H9 (cell line): ENCODE measurements around the gene CHCHD6. TPM values are rescaled to one million over a fixed set of nuclear protein-coding genes. Genes with fewer than 3 reads are reported as not detected.

Experiments used
- DNase-seq: peaks from one replicate; pipeline ENCODE4 v3.0.0-alpha.2; 2017
- H2AFZ ChIP-seq: one replicate; pipeline ENCODE4 v1.6.1; 2013; ENCODE audit warnings: mild to moderate bottlenecking, low read length, control low read depth, moderate library complexity
- H2AK5ac ChIP-seq: 2 replicates; pipeline ENCODE4 v1.6.1; 2013; ENCODE audit warnings: low read length, control low read depth, mixed read lengths; ENCODE audit not compliant: insufficient read length
- H2BK120ac ChIP-seq: one replicate; pipeline ENCODE4 v1.6.1; 2013; ENCODE audit warnings: low read depth, mild to moderate bottlenecking, low read length, control low read depth, inconsistent platforms; ENCODE audit not compliant: poor library complexity, severe bottlenecking
- H2BK12ac ChIP-seq: 2 replicates; pipeline ENCODE4 v1.6.1; 2013; ENCODE audit warnings: low read length, control low read depth, mixed read lengths, low read depth; ENCODE audit not compliant: insufficient read length
- H2BK15ac ChIP-seq: 2 replicates; pipeline ENCODE4 v1.6.1; 2013; ENCODE audit warnings: low read depth, low read length, control low read depth
- H2BK20ac ChIP-seq: one replicate; pipeline ENCODE4 v1.6.1; 2013; ENCODE audit warnings: low read depth, mild to moderate bottlenecking, low read length, control low read depth, inconsistent platforms; ENCODE audit not compliant: poor library complexity, severe bottlenecking
- H2BK5ac ChIP-seq: 2 replicates; pipeline ENCODE4 v1.6.1; 2013; ENCODE audit warnings: low read length, control low read depth, mixed read lengths; ENCODE audit not compliant: insufficient read length
- H3K14ac ChIP-seq: 2 replicates; pipeline ENCODE4 v1.6.1; 2013; ENCODE audit warnings: low read length, control low read depth; ENCODE audit not compliant: insufficient read depth
- H3K18ac ChIP-seq: 2 replicates; pipeline ENCODE4 v1.6.1; 2013; ENCODE audit warnings: low read depth, mild to moderate bottlenecking, mixed read lengths, low read length, control low read depth; ENCODE audit not compliant: insufficient read length
- H3K23ac ChIP-seq: 2 replicates; pipeline ENCODE4 v1.6.1; 2013; ENCODE audit warnings: low read length, control low read depth, mixed read lengths, low read depth; ENCODE audit not compliant: insufficient read length
- H3K23me2 ChIP-seq: 2 replicates; pipeline ENCODE4 v1.6.1; 2013; ENCODE audit warnings: low read depth, mild to moderate bottlenecking, mixed read lengths, low read length, control low read depth; ENCODE audit not compliant: insufficient read length, poor library complexity, severe bottlenecking
- H3K27ac ChIP-seq: 2 replicates; pipeline ENCODE4 v1.5.1; 2013; ENCODE audit warnings: low read length, control low read depth, mixed read lengths, low read depth; ENCODE audit not compliant: insufficient read length
- H3K27me3 ChIP-seq: 2 replicates; pipeline ENCODE4 v1.6.1; 2013; ENCODE audit warnings: low read length, control low read depth, inconsistent platforms; ENCODE audit not compliant: insufficient read depth
- H3K4ac ChIP-seq: 2 replicates; pipeline ENCODE4 v1.6.1; 2013; ENCODE audit warnings: low read depth, mild to moderate bottlenecking, control low read depth, inconsistent platforms, low read length, moderate library complexity
- H3K4me1 ChIP-seq: 2 replicates; pipeline ENCODE4 v1.6.1; 2013; ENCODE audit warnings: low read length, control low read depth, inconsistent platforms; ENCODE audit not compliant: insufficient read depth
- H3K4me2 ChIP-seq: 2 replicates; pipeline ENCODE4 v1.6.1; 2013; ENCODE audit warnings: low read length, control low read depth, mixed read lengths; ENCODE audit not compliant: insufficient read length, insufficient read depth
- H3K56ac ChIP-seq: 2 replicates; pipeline ENCODE4 v1.6.1; 2013; ENCODE audit warnings: low read depth, mild to moderate bottlenecking, mixed read lengths, low read length, control low read depth; ENCODE audit not compliant: insufficient read length
- H3K79me1 ChIP-seq: 2 replicates; pipeline ENCODE4 v1.6.1; 2013; ENCODE audit warnings: low read depth, mild to moderate bottlenecking, moderate library complexity, low read length, control low read depth, inconsistent platforms; ENCODE audit not compliant: insufficient read depth, poor library complexity, severe bottlenecking
- H3K79me2 ChIP-seq: 2 replicates; pipeline ENCODE4 v1.6.1; 2013; ENCODE audit warnings: low read length, control low read depth, inconsistent platforms; ENCODE audit not compliant: insufficient read depth
- H3K9ac ChIP-seq: 2 replicates; pipeline ENCODE4 v1.6.1; 2013; ENCODE audit warnings: low read length, control low read depth, mixed read lengths; ENCODE audit not compliant: insufficient read length; ENCODE audit errors: extremely low read depth
- H3K9me3 ChIP-seq: one replicate; pipeline ENCODE4 v1.6.1; 2013; ENCODE audit warnings: low read depth, low read length, inconsistent platforms; ENCODE audit not compliant: control insufficient read depth
- H3T11ph ChIP-seq: one replicate; pipeline ENCODE4 v1.6.1; 2013; ENCODE audit warnings: mild to moderate bottlenecking, low read length, control low read depth, inconsistent platforms
- H4K20me1 ChIP-seq: one replicate; pipeline ENCODE4 v1.6.1; 2013; ENCODE audit not compliant: control insufficient read depth, insufficient read length, insufficient read depth
- H4K5ac ChIP-seq: 2 replicates; pipeline ENCODE4 v1.6.1; 2013; ENCODE audit warnings: low read depth, mild to moderate bottlenecking, mixed read lengths, low read length, control low read depth; ENCODE audit not compliant: insufficient read length
- H4K8ac ChIP-seq: replicated peaks from 2 replicates; pipeline ENCODE4 v1.6.1; 2013; ENCODE audit warnings: low read length, control low read depth, mixed read lengths, low read depth; ENCODE audit not compliant: insufficient read length
- H4K91ac ChIP-seq: 2 replicates; pipeline ENCODE4 v1.6.1; 2013; ENCODE audit warnings: low read depth, mild to moderate bottlenecking, moderate library complexity, mixed read lengths, low read length, control low read depth; ENCODE audit not compliant: insufficient read length
- H3K27ac Mint-ChIP-seq, 3 experiments: 2 replicates in 2 of 3; 3 replicates in 1 of 3; pipeline ENCODE4 v1.8.0; 2020 to 2021; ENCODE audit warnings: mixed read lengths in 3 of 3, mild to moderate bottlenecking in 1 of 3, moderate library complexity in 1 of 3
- H3K27me3 Mint-ChIP-seq: 2 replicates; pipeline ENCODE4 v1.8.0; 2021; ENCODE audit warnings: low read depth, mild to moderate bottlenecking, moderate library complexity, mixed read lengths
- H3K36me3 Mint-ChIP-seq, 3 experiments: 2 replicates in 2 of 3; 3 replicates in 1 of 3; pipeline ENCODE4 v1.8.0; 2020 to 2021; ENCODE audit warnings: low read depth in 3 of 3, mixed read lengths in 3 of 3; ENCODE audit not compliant: insufficient read depth in 1 of 3
- H3K4me1 Mint-ChIP-seq, 2 experiments: 2 replicates each; pipeline ENCODE4 v1.8.0; 2020; ENCODE audit warnings: mixed read lengths in 2 of 2
- H3K4me3 Mint-ChIP-seq, 2 experiments: 2 replicates in 1 of 2; 3 replicates in 1 of 2; pipeline ENCODE4 v1.8.0; 2020 to 2021; ENCODE audit warnings: mild to moderate bottlenecking in 2 of 2, mixed read lengths in 2 of 2, moderate library complexity in 1 of 2
- H3K9me3 Mint-ChIP-seq, 2 experiments: 2 replicates in 1 of 2; 3 replicates in 1 of 2; pipeline ENCODE4 v1.8.0; 2020; ENCODE audit warnings: mild to moderate bottlenecking in 2 of 2, mixed read lengths in 2 of 2, moderate library complexity in 1 of 2
- CTCF ChIP-seq: fragments of 200-600 bp; sonication (generic); conservative IDR thresholded peaks from 3 replicates; pipeline ENCODE4 v1.8.0; 2021; ENCODE audit warnings: antibody characterized with exemption, mild to moderate bottlenecking
- WGBS: extraction: QIAGEN DNeasy Blood & Tissue Kit; methylation state at CpG from one replicate; pipeline ENCODE4 v1.1.7; 2013; ENCODE audit warnings: missing lambda C conversion rate, low lambda C conversion rate, mixed read lengths; ENCODE audit not compliant: insufficient read length; ENCODE audit errors: extremely low coverage; 5-methylcytosine and 5-hydroxymethylcytosine counted together
- total RNA-seq: library from RNA; stranded (reverse); gene quantifications from 2 replicates; pipeline ENCODE4 v1.2.1, GENCODE V29; 2021

The CHCHD6 gene
- total RNA-seq, 1 experiment from 2014 or later, result 34.2 TPM

GRCh38 chr3:126867190-126867862, 163.3 kb downstream of the CHCHD6 start:
- DNase-seq, result no peak
- Histone ChIP-seq H3K4me2 (no peak overlapping the region), H3K4me1 (no peaks in the 10 kb centered on the region), H2BK12ac (no peak overlapping the region), H4K91ac (no peak overlapping the region), H2AFZ (no peak overlapping the region), H2BK15ac (no peak overlapping the region), H2AK5ac (no peak overlapping the region), H2BK5ac (no peak overlapping the region), H3K27ac (no peak overlapping the region), H4K8ac (no peak overlapping the region), H3K18ac (no peak overlapping the region), H3T11ph (no peak overlapping the region), H4K20me1 (no peaks in the 10 kb centered on the region), H3K27me3 (no peaks in the 10 kb centered on the region), H2BK120ac (no peak overlapping the region), H3K23ac (no peak overlapping the region), H3K9ac (no peak overlapping the region), H3K9me3 (no peaks in the 10 kb centered on the region), H4K5ac (no peak overlapping the region), H3K4ac (no peak overlapping the region), H3K79me2 (no peaks in the 10 kb centered on the region), H3K14ac (no peak overlapping the region), H3K56ac (no peak overlapping the region), H3K23me2 (peaks cover 7% of the 10 kb centered on the region), H3K79me1 (no peaks in the 10 kb centered on the region), H2BK20ac (no peak overlapping the region)
- Mint-ChIP-seq H3K27me3 (no peaks in the 10 kb centered on the region), H3K27ac (0 out of 7 replicates have a peak overlapping the region, but pooled peaks of 1 of the 3 experiments have one; percentile 24), H3K9me3 (peaks cover 7 to 23% of the 10 kb centered on the region in 2 experiments; a peak in 3 of 5 replicates), H3K4me1 (peaks cover 0 to 5% of the 10 kb centered on the region in 2 experiments; a peak in 2 of 4 replicates), H3K4me3 (no peak overlapping the region), H3K36me3 (peaks cover 9 to 26% (median 16%) of the 10 kb centered on the region in 3 experiments)
- TF ChIP-seq CTCF, result no peak
- no CpG with 5 or more reads among the region's 4 CpGs for WGBS
